Erythroblast (primary cell): ENCODE results near the gene PTMA.

ENCODE experiments used
- GATA1 ChIP-seq: IDR thresholded peaks from 2 replicates; pipeline ENCODE4 v1.6.1; 2011; ENCODE audit warnings: low read depth, mild to moderate bottlenecking, control low read depth, low read length, moderate library complexity
- POLR2A ChIP-seq: IDR thresholded peaks from 2 replicates; pipeline ENCODE4 v1.6.1; 2011; ENCODE audit warnings: mild to moderate bottlenecking, low read length

- no peak for TF ChIP-seq POLR2A
- TF ChIP-seq GATA1: no peak
These were observed 9.3 kb upstream of the PTMA start for GRCh38 chr2:231699006-231699405.
